HG02840 (cell line): ENCODE data around the gene PPP4R2.

Experiments
- ATAC-seq: cut with Tn5 transposase; IDR thresholded peaks from one replicate; pipeline ENCODE4 v1.9.1; 2021; ENCODE audit warnings: mild to moderate bottlenecking, moderate library complexity, moderate number of reproducible peaks; ENCODE audit not compliant: unreplicated experiment, low FRiP score

The PPP4R2 gene, protein sequence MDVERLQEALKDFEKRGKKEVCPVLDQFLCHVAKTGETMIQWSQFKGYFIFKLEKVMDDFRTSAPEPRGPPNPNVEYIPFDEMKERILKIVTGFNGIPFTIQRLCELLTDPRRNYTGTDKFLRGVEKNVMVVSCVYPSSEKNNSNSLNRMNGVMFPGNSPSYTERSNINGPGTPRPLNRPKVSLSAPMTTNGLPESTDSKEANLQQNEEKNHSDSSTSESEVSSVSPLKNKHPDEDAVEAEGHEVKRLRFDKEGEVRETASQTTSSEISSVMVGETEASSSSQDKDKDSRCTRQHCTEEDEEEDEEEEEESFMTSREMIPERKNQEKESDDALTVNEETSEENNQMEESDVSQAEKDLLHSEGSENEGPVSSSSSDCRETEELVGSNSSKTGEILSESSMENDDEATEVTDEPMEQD

DNA sequence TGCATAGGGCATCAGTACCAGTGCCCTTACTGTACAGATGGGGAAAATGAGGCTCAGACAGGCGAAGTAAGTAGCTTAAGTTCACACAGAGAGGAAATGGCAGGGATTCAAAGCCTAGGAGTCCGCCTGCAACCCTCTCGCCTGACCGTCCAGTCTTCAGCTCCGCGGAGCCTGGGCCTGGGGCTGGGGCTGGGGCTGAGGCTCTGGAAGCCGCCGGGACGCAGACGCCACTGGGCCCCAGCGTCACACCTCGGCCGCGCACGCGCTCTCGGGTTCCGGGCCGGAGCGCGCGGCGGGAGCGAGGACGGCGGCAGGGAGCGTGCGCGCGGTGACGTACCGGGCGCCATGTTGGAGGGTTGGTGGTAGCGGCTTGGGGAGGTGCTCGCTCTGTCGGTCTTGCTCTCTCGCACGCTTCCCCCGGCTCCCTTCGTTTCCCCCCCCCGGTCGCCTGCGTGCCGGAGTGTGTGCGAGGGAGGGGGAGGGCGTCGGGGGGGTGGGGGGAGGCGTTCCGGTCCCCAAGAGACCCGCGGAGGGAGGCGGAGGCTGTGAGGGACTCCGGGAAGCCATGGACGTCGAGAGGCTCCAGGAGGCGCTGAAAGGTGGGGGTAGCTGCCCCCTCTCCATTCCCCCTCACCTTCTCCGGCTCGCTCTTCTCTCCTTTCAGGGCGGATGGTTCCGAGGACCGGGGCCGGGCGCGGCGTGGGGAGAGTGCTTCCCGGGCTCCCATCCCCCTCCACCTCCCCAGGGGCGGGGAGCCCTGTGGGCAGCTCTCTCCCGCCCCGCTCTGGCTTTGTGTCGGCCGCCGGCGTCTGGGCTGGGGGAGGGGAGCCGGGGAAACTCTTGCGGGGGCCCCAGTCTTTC lies at the start of gene PPP4R2:
TSS of gene PPP4R2 (plus strand) at position 339 of the 861 bp plus-strand sequence. CDS start at position 566, 227 bp downstream.
- peak; percentile 95 for ATAC-seq

DNA sequence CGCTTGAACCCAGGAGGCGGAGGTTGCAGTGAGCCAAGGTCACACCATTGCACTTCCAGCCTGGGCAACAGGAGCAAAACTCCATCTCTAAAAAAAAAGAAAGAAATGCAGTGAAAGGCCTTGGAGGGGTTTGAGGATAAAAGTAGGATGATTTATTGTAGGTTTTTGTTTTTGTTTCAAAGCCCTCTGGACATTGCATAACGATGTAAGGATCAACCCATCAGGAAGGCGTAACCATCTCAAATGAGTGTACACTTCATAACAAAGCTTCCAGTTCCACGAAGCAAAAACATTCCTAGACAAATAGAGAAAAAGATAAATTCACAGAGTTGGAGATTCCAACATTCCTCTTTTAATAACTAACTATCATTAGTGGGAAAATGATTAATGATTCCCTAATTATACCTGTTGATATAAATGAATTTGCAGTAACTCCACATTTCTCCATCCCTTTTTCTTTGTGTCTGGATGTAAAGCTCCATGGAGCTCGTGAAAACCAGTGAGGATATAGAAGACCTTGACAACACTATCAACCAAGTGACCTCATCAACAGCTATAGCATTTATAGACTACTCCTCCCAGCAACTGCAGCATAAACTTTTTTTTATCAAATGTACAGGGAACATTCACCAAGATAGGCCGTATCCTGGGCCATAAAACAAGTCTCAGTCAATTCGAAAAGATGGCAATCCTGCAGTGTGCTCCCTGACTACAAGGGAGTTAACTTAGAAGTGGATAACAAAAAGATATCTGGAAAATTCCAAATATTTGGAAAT lies 48.7 kb upstream of the PPP4R2 start:
- no peak for ATAC-seq

DNA sequence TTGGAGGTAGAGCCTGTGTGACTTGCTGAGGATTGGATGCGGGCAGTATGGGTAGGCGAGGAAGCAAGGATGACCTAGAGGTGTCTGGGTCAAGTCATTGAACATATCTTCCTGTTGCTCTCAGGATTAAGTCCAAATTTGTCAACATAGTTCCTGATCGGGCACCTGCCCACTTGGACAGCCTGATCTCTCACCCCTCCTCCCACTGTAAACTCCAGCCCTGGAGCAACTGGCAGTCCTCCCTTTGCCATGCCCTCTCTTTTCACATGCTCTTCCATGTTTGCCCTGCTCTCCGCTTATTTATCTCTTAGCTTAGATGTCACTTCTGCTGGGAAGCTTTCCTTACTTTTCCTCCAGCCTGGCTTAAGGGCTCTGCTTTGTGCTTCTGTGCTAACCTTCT lies 47.6 kb upstream of the PPP4R2 start:
- ATAC-seq = no peak

DNA sequence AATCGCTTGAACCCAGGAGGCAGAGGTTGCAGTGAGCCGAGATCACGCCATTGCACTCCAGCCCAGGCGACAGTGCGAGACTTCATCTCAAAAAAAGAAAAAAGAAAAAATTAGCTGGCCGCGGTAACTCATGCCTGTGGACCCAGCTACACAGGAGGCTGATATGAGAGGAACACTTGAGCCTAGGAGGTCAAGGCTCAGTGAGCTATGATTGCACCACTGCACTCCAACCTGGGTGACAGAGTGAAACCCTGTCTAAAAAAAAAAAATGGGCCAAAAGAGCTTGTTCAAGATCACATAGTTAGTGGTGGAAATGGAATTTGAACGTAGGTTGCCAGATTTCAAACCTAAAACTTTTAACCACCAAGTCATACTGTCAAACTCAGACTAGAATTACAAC lies 46.2 kb upstream of the PPP4R2 start:
- no peak for ATAC-seq

DNA sequence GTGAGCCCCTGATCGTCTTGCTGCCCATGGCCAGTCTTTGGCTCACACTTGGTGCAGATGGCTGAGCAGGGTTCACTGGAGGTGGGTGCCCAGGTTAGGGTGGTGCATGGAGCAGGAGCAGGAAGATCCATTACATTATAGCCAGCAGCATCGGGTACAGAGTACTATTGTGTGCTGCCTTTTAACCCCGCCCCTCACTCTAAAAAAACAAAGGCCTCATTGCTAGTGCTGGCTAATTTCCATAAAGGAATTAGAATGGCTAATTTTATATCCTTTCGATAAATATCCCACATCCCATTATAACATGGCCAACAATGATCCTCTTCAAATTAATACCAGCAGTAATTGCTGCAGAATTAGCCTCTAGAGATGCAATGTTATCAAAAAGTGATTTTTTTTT lies 45.8 kb upstream of the PPP4R2 start:
- ATAC-seq = no peak

DNA sequence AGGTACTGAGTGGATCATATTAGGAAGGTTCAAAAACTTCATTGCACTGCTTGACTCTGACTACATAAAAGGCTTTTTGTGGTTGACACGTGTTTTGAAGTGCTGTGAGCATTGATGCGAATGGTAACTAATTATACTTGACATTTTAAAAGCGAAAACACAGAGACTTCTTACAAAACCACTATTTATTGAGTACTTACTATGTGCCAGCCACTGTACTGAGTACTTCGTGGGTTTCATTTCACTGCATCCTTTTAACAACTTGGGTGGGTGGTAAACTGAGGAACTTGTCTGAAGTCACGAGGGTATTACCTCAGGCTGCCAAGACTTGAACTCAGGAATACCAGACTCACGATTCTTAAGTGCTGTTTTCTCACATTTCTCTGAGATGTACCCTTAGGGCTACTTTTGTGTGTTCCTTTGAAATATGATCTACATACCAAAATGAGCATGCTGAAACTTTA lies 45.3 kb upstream of the PPP4R2 start:
- ATAC-seq = no peak

DNA sequence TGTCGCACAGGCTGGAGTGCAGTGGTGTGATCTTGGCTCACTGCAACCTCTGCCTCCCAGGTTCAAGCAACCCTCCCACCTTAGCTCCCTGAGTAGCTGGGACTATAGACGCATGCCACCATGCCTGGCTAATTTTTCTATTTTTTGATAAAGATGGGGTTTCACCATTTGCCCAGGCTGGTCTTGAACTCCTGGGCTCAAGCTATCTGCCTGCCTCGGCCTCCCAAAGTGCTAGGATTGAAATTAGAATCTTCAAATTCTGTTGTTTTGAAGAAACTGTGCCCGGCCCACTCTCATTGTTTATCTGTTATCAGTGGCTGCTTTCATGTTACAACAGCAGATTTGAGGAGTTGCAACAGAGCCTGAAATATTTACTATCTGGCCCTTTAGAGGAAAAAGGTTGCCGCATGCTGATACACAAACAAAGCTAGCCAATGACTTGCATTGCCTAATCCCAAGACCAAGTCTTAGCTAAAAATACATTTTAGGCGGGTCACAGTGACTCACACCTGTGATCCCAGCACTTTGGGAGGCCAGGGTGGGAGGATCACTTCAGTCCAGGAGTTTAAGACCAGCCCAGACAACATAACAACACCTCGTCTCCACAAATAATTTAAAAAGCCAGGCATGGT lies 43.2 kb upstream of the PPP4R2 start:
- no peak for ATAC-seq

DNA sequence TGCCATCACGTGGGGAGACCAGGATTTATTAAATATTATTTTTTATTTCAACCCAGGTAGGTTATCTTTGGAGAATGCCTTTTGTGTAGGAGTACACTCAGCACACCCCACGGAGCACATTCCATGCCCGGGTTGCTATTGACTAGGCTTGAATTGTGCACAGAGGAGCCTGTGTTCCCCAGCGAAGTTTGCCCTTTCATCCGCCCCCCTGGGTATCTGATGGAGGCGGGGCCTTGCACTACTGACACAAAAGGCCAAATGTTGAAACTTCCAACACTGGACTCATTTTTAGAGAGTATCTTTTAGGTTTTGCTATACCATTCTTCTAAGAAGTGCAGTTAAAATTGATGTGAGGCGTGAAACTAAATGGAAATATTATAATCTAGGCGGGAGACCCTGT lies 39.3 kb upstream of the PPP4R2 start:
- no peak for ATAC-seq

DNA sequence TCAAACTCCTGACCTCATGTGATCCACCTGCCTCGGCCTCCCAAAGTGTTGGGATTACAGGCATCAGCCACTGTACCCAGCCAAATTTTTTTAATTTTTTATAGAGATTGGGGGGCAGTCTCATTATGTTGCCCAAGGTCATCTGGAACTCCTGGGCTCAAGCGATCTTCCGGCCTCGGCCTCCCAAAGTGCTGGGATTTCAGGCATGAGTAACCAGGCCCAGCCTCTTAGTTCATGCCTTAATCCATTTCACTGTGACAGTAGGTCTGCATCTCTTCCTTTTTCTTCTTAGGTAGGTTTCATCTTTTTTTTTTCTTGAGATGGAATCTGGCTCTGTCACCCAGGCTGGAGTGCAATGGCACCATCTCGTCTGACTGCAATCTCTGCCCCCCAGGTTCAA lies 37.3 kb upstream of the PPP4R2 start:
- no peak for ATAC-seq

DNA sequence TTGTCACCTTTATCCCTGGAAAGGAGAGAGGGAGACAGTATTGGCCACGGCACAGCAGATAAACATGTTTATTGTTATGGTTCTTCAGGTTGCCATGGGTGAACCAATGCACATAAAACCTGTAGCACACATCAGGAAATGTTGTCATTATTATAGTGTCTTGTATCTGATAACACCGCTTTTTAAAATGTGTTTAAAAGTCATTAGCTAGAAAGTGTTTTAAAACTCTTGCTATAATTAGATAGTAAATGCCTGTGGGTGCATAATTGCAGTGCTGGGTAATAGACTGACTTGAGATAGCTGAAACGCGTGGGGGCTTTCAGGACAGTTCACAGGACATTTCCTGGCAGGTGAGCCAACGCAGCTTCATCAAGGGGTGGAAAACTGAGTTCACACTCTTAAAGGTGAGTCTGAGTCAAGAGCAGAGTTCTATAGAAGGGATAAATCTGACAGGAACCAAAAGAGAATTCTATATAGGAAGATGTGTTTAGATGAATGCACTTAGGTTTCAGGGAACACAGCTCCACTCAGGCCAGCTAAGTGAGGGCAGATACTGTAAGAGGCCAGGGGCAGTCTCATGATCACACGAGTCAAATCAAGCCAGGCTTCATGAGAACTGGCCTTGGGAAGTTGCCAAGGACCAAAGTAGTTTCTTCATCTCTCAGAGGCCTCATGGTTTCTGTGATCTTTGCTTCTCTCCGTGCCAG lies 35.6 kb upstream of the PPP4R2 start:
- ATAC-seq = no peak

DNA sequence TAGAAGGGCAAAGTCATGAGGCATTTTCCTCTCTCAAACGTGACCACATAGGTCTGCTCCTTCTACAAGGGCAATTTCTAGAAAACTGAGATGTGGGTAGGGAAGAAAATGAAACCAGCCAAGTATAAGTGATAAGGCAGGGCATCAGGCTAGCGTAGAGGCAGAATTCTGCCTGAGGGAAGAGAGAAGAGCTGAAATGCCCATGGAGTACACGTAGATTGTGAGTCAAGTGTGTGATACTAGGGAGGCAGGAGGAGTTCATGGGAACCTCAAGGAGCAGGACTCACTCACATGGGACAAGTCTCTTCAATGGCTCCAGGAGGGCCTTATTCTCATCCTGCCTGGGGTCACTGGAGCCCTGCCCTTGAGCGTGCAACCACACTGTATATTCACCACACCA lies 34.9 kb upstream of the PPP4R2 start:
- ATAC-seq = no peak

DNA sequence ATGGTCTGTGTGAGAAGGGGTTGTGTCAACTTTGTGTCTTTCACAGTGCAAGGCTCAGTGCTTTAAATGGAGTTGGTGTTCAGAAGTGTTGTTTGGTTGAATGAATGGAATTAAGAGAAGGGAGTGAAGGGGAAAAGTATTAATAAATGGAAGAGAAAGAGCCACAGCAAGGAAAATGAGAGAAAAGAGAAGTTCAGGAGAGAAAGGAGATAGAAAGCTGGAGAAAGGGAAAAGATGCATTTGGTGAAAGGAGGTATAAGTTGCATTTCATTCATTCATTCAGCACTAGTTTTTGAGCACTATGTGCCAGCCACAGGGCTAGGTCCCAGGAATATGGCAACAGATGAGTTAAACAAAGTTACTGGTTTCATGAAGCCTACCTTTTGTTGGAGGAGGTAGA lies 34.3 kb upstream of the PPP4R2 start:
- ATAC-seq = no peak

DNA sequence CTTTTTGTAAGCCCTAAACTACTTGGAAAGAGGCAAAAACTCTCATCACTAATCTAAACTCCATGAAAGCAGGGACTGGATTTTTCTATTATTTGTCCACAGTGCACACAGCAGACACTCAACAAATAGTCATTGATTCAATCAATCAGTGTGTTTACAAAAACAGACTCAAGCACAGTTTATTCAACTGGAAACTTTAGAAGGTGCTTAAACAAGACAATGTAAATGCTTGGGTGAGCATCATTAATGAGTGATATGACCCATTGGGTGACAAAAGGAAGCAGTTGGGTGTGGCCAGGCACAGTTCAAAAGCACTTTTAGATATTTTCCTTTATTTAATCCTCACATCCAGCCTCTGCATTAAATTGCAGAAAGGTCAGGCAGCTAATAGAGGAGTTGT lies 32.0 kb upstream of the PPP4R2 start:
- no peak for ATAC-seq

DNA sequence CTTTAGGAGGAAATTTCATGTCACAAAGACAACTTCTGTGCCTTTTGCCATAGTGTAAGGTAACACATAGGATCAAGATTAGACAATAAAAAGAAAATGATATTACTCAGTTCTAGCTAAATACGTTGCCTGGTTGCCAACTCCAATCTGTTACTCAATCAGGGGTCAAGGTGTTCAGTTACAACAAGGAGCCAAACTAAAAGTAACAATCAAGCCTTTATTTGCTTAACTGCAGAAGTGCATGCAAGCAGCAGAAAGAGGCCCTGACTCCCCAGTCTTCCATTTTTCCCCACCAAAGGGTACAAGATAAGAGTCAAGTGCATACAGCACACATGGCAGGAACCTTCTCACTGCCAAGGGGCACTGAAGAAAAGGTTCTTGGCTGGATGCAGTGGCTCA lies 28.3 kb upstream of the PPP4R2 start:
- ATAC-seq = no peak

DNA sequence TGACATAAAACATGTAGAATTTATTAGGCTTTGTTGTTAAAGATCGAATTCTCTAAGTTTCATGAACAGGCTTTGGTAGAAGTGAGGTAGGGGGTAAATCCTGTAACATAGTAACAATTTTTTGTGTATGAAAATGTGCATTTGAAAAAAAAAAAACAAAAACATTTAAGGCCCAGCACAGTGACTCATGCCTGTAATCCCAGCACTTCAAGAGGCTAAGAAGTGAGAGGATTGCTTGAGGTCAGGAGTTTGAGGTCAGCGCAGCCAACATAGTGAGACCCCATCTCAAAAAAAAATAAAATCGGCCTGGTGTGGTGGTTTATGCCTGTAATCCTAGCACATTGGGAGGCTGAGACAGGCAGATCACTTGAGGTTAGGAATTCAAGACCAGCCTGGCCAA lies 26.8 kb upstream of the PPP4R2 start:
- no peak for ATAC-seq

DNA sequence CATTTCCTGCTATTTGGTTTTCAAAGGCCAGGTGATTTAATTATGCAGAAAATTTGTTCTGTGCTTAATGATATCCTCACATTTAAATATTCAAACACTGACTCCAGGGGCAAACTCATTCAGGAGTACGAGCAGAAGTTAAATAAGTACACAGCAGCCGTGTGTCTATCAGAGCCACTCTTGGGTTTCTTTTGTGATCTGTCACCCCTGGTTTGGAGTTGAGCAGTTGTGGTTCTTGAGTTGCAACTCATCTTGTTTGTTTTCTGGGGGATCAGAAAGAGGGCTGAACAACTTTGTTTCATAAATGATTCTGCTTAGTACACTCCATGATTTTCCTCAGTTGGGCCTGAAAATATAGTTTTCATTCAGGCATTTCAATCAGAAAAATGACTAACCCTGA lies 25.7 kb upstream of the PPP4R2 start:
- no peak for ATAC-seq

DNA sequence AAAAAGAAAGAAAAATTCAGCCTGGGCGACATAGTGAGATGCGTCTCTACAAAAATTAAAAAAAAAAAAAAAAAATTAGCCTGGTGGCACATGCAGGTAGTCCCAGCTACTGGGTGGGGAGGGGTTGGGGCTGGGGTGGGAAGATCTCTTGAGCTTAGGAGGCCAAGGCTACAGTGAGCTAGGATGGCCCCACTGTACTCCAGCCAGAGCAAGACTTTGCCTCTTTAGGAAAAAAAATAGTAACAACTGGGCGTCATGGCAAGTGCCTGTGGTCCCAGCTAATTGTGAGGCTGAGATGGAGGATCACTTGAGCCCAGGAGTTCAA lies 23.9 kb upstream of the PPP4R2 start:
- no peak for ATAC-seq

DNA sequence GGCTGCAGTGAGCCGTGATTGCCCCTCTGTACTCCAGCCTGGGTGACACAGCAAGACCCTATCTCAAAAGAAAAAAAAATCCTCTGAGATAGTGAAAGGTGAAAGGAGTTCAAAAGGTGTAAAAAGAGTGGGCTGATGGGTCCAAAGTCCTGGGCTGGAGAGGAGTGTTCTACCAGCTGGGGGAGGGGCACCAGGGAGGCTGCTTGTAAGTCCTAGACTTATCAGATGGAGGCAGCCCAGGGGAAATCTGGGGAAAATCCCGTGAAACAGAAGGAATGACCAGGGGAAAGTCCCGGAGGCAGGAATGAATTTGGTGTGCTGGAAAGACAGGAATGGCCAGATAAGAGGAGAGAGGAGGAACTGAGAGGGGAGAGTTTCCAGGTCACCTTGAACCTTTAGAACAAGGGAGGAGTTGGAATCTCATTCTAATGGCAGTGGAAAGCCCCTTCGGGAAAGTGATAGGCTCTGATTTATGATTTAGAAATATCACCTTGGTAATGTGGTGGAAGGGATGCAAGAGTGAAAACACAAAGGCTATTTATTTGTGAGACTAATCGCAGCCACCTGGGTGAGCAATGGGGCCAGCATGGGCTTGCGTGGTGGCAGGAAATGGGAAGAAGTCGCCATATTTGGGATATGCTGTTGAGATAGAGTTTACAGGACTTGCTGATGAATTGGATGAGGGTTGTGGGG lies 23.4 kb upstream of the PPP4R2 start:
- ATAC-seq = no peak

DNA sequence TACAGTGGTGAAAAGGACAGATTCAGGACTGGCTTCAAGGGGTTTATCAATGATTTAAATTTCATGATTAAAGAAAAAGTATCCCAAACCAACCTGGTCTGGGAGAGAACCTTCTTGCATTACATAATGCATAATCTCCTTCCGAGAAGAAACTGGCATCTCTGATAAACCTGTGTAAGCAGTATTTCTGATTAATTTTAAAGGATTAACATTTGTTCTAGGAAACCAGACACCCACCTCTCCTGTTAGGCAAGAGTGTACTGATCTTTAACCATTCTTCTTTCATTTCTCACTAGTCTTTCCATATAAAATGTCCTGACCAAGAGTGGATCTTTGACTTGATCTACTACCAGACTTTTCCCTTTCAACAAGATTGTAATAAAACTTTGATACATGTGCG lies 22.8 kb upstream of the PPP4R2 start:
- ATAC-seq = no peak
